HL-60 (cell line): ENCODE measurements around the gene C16orf54.

Experiments
- CTCF ChIP-seq: IDR thresholded peaks from one replicate; pipeline ENCODE4 v1.5.1; 2011; ENCODE audit warnings: low read length, control low read depth, inconsistent platforms; ENCODE audit not compliant: insufficient read depth
- GABPA ChIP-seq: IDR thresholded peaks from 2 replicates; pipeline ENCODE4 v1.6.1; 2012; ENCODE audit warnings: low read depth
- POLR2AphosphoS5 ChIP-seq: IDR thresholded peaks from 2 replicates; pipeline ENCODE4 v1.6.1; 2012; ENCODE audit warnings: low read depth

- TF ChIP-seq CTCF (no peak), POLR2AphosphoS5 (no peak), GABPA (no peak)
These were observed 31.4 kb downstream of the C16orf54 start for GRCh38 chr16:29714396-29714795.
